GM21528 (cell line): Measurements from ENCODE around the gene SPTBN2.

ENCODE experiments used
- ATAC-seq: cut with Tn5 transposase; IDR thresholded peaks from one replicate; pipeline ENCODE4 v1.9.1; 2021; ENCODE audit warnings: mild to moderate bottlenecking, moderate library complexity; ENCODE audit not compliant: unreplicated experiment, low FRiP score

Gene SPTBN2

GRCh38 chr11:66705587-66706335 is 23.3 kb downstream of the SPTBN2 start:
- no peak for ATAC-seq

- no peak for ATAC-seq
These were observed 24.2 kb downstream of the SPTBN2 start for GRCh38 chr11:66704659-66705360.

- ATAC-seq = no peak
These were observed 27.4 kb downstream of the SPTBN2 start for GRCh38 chr11:66701432-66702240.

- ATAC-seq = no peak
These were observed 28.3 kb downstream of the SPTBN2 start for GRCh38 chr11:66700742-66701141.

- no peak for ATAC-seq
These were observed 28.7 kb downstream of the SPTBN2 start for GRCh38 chr11:66700337-66700736.

- no peak for ATAC-seq
These were observed 30.5 kb downstream of the SPTBN2 start for GRCh38 chr11:66698491-66698890.

- no peak for ATAC-seq
These were observed 31.0 kb downstream of the SPTBN2 start for GRCh38 chr11:66697988-66698387.

GRCh38 chr11:66696146-66696545 is 32.9 kb downstream of the SPTBN2 start:
- no peak for ATAC-seq

GRCh38 chr11:66694732-66695207 is 34.2 kb downstream of the SPTBN2 start:
- ATAC-seq = no peak

- no peak for ATAC-seq
These were observed 35.0 kb downstream of the SPTBN2 start for GRCh38 chr11:66694056-66694410.

GRCh38 chr11:66693356-66694055 is 35.5 kb downstream of the SPTBN2 start:
- no peak for ATAC-seq

GRCh38 chr11:66692871-66693331 is 36.1 kb downstream of the SPTBN2 start:
- no peak for ATAC-seq

GRCh38 chr11:66692446-66692845 is 36.6 kb downstream of the SPTBN2 start:
- ATAC-seq = no peak

- ATAC-seq = no peak
These were observed 37.6 kb downstream of the SPTBN2 start for GRCh38 chr11:66691311-66691980.

GRCh38 chr11:66689661-66690590 is 39.1 kb downstream of the SPTBN2 start:
- ATAC-seq = no peak

- ATAC-seq = no peak
These were observed 40.2 kb downstream of the SPTBN2 start for GRCh38 chr11:66688561-66689534.

GRCh38 chr11:66687831-66688281 is 41.2 kb downstream of the SPTBN2 start:
- ATAC-seq = no peak
